OCI-LY1 (cell line): ENCODE measurements around the gene EXOSC7.

Experiments
- EZH2 ChIP-seq: fragments of 200-600 bp; sonication (generic), shearing (Covaris generic); IDR thresholded peaks from 2 replicates; pipeline ENCODE4 v1.8.0; 2017; ENCODE audit warnings: borderline replicate concordance, mixed run types, mild to moderate bottlenecking, antibody characterized with exemption, low read length, moderate library complexity, mixed read lengths
- TF ChIP-seq, protein P1 (sequence below): fragments of 200-600 bp; sonication (generic), shearing (Covaris generic); IDR thresholded peaks from 2 replicates; pipeline ENCODE4 v1.5.1; 2017; ENCODE audit warnings: mild to moderate bottlenecking, antibody characterized with exemption, low read length, moderate library complexity, mixed read lengths

GRCh38 chr3:44993471-44994205 lies 17.6 kb downstream of the EXOSC7 start:
- TF ChIP-seq, protein P1, sequence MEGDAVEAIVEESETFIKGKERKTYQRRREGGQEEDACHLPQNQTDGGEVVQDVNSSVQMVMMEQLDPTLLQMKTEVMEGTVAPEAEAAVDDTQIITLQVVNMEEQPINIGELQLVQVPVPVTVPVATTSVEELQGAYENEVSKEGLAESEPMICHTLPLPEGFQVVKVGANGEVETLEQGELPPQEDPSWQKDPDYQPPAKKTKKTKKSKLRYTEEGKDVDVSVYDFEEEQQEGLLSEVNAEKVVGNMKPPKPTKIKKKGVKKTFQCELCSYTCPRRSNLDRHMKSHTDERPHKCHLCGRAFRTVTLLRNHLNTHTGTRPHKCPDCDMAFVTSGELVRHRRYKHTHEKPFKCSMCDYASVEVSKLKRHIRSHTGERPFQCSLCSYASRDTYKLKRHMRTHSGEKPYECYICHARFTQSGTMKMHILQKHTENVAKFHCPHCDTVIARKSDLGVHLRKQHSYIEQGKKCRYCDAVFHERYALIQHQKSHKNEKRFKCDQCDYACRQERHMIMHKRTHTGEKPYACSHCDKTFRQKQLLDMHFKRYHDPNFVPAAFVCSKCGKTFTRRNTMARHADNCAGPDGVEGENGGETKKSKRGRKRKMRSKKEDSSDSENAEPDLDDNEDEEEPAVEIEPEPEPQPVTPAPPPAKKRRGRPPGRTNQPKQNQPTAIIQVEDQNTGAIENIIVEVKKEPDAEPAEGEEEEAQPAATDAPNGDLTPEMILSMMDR, result no peak
- TF ChIP-seq EZH2, result no peak
